GM21381 (cell line): ENCODE results near the gene N4BP3.
"Not testable (repeated sequence)": the region's sequence is repeated elsewhere in the genome, so short reads cannot be mapped to it uniquely, and the experiment has no call there.

ENCODE experiments used
- ATAC-seq: cut with Tn5 transposase; IDR thresholded peaks from one replicate; pipeline ENCODE4 v1.9.1; 2021; ENCODE audit warnings: mild to moderate bottlenecking, moderate library complexity; ENCODE audit not compliant: unreplicated experiment

Gene N4BP3, protein sequence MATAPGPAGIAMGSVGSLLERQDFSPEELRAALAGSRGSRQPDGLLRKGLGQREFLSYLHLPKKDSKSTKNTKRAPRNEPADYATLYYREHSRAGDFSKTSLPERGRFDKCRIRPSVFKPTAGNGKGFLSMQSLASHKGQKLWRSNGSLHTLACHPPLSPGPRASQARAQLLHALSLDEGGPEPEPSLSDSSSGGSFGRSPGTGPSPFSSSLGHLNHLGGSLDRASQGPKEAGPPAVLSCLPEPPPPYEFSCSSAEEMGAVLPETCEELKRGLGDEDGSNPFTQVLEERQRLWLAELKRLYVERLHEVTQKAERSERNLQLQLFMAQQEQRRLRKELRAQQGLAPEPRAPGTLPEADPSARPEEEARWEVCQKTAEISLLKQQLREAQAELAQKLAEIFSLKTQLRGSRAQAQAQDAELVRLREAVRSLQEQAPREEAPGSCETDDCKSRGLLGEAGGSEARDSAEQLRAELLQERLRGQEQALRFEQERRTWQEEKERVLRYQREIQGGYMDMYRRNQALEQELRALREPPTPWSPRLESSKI

GRCh38 chr5:178113141-178113787, at the start of gene N4BP3:
TSS of gene N4BP3 (plus strand) at chr5:178113532. CDS start at chr5:178119584, 6,052 bp downstream.
- peak; percentile 54 for ATAC-seq

- ATAC-seq = no peak
These were observed 45.6 kb upstream of the N4BP3 start for GRCh38 chr5:178067755-178068154.

- no peak for ATAC-seq
These were observed 45.0 kb upstream of the N4BP3 start for GRCh38 chr5:178068293-178068692.

- ATAC-seq = no peak
These were observed 43.4 kb upstream of the N4BP3 start for GRCh38 chr5:178069909-178070308.

- no peak for ATAC-seq
These were observed 42.2 kb upstream of the N4BP3 start for GRCh38 chr5:178071108-178071507.

DNA sequence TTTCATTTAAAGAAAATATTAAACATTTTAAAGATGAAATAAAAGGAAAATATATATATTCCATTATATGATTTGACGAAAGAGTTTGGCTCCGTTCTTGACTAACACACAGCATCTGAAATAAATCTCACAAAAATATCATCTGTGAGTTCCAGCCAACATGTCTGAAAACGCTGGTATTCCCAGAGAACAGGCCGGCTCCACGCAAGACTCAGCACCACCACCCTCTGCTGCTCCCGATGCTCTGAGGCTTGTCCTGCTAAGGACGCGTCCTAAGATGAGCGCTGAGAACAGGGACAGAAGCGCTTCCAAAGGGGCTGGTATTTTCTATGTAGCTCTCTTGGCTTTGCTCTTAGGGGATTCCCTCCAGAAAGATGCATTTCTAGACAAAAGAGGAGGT, 40.6 kb upstream of the N4BP3 start:
- ATAC-seq = no peak

- ATAC-seq = no peak
These were observed 38.9 kb upstream of the N4BP3 start for GRCh38 chr5:178074266-178074952.

- not testable (repeated sequence) for ATAC-seq
These were observed 36.4 kb upstream of the N4BP3 start for GRCh38 chr5:178076965-178077364.

- ATAC-seq = no peak
These were observed 35.6 kb upstream of the N4BP3 start for GRCh38 chr5:178077751-178078150.

DNA sequence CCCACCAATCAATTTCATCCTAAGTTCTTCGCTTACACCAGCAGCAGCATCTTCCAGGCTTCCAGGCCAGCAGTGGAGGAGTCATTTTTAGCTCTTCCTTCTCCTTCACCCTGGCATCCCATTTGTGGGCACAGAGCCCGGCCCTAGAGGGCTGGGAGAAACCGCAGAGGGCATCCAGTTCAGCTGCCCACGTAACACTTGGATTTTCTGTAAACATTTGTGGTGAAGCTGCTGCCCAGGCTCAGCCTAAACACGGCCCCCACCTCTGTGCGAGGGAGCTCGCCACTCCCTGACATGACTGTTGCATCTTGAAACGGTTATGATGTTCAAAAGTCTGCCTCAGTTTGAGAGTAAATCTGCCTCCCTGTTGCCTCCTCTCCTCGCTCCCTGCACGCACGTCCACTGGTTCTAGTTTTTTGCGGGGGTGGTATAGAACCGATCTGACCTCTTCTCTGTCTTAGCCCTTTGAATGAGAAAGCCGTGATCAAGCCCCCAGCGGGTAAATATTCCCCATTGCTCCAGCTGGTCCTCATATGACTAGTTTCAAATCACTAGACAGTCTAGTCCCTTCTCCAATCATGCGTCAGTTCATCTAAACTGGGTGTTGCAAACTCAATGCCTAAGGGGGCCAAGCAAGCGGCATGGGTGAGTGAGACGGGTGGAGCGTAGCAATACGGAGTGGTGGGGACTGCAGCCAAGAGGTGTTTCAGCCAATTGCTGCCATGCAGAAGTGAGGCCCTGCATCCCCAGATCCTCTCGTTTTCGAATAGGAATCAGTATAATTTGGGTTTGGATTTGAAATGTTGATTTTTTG, 34.9 kb upstream of the N4BP3 start:
- ATAC-seq = no peak

DNA sequence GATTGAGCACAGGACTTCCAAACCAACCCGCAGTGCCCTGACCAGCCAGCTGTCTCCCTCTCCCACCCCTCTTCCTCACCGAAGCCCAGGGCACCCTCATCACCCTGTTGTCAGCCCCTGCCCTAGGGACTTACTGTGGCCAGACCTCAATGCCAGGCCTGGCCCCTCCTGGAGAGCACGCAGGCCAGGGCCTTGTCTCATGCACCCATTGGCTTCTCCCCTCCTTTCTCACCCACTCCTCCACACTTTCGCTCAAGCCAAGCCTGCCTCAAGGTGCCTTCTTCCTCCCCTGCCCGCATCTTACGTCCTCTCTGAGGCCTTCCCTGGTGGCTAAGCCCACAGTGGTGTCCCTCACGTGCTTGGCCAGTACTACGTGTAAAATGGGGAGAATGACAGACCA, 33.3 kb upstream of the N4BP3 start:
- ATAC-seq = no peak

DNA sequence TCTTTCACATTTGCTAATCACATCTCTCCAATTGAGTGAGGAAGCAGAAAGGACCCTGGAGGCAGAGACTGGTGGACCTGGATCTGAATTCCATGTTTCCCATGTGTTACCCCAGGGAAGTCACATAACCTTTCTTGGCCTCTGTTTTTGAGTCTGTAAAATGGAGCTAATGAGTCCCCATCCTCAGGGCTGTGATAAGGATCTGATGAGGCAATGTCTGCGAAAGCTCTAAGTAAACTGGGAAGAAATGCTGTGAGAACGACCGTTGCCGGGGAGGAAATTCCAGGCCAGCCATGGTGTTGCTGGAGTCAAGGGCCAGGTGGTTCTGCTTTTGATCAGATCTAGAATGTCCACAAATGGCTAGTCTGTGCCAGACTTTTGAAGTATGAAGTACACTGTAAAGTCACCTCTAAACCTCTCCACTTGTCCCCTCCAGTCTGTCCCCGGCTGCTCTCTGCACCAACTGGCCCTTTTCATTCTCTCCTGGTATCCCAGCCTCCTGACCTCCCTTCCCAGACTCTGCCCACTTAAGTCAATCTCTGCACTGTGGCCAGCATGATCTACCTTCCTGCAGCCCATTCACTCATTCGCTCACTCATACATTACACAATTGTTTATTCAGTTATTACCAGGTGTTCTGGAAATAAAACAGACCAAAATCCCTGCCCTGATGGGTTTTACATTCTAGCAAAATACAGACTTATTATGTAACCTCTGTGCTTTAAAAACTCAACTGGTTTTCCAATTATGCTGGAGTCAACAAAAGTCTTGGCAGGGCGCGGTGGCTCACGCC, 32.5 kb upstream of the N4BP3 start:
- ATAC-seq = no peak

GRCh38 chr5:178081571-178082243, 31.6 kb upstream of the N4BP3 start:
- no peak for ATAC-seq

DNA sequence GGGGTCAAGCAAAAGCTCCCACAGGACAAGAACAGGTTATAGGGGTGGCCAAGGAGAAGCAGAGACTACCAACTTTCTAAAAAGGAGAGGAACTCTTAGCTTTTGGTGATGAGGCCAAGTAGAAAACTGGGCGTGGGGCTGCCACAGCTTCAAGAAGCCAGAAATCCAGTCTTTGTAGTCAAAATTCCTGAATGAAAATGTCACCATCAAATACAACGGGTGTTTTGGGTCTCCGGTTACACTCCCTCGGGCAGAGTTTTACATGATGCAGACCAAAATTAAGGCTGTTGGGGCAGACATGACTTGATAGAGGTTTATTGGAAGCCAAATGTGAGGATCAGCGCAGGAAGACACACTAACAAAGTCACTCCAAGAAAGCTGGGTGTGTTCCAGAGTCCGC, 29.4 kb upstream of the N4BP3 start:
- no peak for ATAC-seq

- no peak for ATAC-seq
These were observed 28.0 kb upstream of the N4BP3 start for GRCh38 chr5:178085316-178085715.

DNA sequence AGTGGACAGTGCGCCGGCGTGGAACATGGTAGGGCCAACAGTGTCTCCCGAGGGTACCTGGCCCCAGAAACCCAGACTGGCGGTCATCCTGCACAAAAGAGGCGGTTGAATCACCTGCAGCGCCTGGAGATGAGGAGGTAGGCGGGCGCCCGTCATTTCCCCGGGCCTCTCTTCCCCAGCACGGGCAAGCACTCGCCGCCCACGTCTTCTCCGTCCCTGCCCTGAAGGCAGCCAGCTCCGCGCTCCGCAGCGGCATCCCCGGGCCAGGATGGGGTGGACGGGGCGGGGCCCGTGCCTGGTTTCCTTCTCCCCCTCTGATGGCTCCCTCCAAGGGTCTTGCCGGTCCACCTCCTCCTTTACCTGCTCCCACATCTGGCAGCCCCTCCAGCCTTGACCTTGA, 27.1 kb upstream of the N4BP3 start:
- no peak for ATAC-seq

DNA sequence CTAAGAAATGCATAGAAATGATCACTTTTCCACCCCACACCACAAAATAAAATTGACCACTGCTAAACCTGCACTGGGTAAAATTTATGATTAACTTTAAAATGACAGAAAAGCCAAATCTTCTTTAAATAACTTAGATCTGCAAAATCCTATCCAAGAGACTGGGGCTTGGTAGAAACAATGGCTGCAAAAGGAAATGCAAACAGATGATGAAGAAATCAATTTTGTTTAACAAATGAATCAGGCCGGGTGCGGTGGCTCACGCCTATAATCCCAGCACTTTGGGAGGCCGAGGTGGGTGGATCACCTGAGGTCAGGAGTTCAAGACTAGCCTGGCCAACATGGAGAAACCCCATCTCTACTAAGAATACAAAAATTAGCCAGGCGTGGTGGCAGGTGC, 26.1 kb upstream of the N4BP3 start:
- not testable (repeated sequence) for ATAC-seq

- no peak for ATAC-seq
These were observed 22.5 kb upstream of the N4BP3 start for GRCh38 chr5:178090856-178091255.

DNA sequence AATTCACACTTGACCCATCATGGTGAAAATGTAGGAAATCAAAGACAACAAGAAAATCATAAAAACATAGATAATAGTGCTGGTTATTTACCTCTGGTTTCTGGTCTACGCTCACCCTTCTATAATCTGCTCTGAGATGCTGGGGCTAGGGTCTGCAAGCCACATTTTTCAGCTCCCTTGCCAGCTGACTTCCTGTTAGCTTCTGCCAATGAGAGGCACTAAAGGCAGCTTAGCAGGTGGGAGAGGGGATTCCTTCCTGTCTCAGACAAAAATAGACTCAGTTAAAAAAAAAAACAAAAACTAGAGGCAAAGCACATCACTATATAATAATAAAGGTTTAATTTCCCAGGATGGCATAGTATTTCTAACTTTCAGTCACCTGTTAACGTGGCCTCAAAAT, 20.2 kb upstream of the N4BP3 start:
- ATAC-seq = no peak
